Measurements from ENCODE around the gene RC3H1.

- TF ChIP-seq POLR2A (IDR thresholded peaks at IDR 0.05) (no peak), CTCF (IDR thresholded peaks at IDR 0.05) (no peak)
Observed at GRCh38 chr1:174040387-174040786, 18.2 kb upstream of the RC3H1 start.

Data from testis (tissue), 2 donors.